Activated T-cell treated with anti-CD3 and anti-CD28 coated beads, Interleukin-2, amount 50 U/mL, for 48 hours (primary cell): Measurements from ENCODE around the gene EHBP1L1.

Experiments
- DNase-seq, 2 experiments: peaks; one replicate each; pipeline ENCODE4 v3.0.0-alpha.2; 2020

The EHBP1L1 gene

DNA sequence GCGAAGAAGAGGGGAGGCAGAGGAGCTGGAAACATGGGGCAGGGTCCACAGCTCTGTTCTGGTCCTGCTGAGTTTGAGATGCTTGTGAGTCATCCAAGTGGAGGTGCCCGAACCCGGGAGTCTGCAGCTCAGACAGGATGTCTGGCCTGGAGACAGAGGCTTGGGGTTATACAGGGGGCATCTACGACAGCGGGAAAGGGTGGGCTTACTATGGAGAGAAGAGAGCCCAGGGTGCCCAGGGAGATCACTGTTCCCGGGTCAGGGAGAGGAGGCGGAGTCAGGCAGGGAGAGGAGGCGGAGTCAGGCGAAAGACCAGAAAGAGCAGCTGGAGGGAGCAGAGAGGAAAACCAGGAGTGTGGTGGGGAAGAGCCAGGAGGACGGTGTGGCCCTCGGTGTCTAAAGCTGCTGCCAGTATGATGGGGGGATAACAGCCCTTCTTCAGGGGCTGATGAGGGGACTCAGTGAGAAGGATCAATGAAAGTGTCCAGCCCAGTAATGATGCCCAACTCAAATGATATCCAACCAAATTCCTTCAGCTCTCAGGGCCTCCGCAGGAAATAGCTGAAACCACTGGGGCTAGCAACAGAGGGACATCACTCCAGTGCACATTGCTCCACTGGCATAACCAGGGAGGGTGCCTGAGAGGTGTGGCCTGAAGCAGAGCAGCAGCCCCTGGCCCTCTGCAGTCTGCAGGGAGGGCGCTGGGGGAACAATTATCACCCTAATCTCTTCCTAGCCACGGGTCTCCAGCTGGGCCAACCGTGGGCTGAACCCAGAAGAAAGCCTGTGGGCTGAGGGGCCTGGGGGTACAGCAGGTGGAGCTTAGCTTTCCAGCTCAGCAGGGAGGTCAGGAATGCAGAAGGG lies 15.1 kb upstream of the EHBP1L1 start:
- DNase-seq: no peak

DNA sequence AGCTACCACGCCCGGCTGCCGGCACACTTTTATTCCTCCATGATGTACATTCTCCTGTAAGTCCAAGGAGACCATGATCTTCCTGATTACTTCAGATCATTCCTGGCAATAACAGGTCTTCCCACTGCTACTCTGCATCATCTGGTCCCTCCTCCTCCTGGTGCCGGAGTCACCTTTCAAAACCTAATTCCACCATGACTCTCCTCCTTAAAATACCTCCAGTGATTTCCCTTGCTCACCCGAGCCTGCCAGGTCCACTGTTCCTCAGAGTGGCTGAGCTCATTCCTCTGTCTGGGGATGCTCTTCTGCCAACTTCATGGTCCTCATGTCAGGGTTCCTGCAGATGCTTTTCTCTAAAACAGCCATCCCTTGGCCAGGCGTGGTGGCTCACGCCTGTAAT lies 13.8 kb upstream of the EHBP1L1 start:
- DNase-seq: no peak

DNA sequence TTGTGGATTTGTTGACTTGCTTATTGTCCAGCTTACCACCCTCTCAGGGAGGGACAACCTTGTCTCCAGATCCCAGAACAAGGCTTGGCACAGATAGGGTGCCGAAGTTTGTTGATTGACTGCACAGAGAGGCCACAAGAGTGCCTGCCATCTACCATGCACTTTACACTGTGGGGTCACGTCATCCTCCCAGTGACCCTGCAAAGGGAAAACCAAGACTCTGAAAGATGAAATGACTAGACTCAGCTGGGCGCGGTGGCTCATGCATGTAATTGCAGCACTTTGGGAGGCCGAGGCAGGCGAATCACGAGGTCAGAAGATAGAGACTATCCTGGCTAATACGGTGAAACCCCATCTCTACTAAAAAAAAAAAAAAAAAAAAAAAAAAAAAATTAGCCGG lies 13.1 kb upstream of the EHBP1L1 start:
- DNase-seq: no peak

DNA sequence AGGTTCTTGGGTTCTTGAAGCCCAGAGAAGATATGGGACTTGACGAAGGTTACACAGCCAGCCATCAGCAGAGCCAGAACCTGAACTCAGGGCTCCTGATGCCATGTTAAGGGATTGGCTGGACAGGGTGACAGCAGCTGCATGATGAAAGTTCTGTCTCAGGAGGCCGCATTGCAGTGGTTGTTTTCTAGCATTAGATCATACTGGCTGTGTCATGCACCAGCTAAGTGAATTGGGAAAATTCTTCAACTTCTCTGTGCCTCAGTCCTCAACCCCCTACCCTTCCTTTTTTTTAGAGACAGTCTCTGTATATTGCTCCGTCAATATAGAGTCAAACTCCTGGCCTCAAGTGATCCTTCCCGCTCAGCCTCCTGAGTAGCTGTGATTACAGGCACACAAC lies 12.3 kb upstream of the EHBP1L1 start:
- no peak for DNase-seq

GRCh38 chr11:65564879-65565559 lies 10.8 kb upstream of the EHBP1L1 start:
- peak in 1 of 2 experiments; percentile 36 for DNase-seq

DNA sequence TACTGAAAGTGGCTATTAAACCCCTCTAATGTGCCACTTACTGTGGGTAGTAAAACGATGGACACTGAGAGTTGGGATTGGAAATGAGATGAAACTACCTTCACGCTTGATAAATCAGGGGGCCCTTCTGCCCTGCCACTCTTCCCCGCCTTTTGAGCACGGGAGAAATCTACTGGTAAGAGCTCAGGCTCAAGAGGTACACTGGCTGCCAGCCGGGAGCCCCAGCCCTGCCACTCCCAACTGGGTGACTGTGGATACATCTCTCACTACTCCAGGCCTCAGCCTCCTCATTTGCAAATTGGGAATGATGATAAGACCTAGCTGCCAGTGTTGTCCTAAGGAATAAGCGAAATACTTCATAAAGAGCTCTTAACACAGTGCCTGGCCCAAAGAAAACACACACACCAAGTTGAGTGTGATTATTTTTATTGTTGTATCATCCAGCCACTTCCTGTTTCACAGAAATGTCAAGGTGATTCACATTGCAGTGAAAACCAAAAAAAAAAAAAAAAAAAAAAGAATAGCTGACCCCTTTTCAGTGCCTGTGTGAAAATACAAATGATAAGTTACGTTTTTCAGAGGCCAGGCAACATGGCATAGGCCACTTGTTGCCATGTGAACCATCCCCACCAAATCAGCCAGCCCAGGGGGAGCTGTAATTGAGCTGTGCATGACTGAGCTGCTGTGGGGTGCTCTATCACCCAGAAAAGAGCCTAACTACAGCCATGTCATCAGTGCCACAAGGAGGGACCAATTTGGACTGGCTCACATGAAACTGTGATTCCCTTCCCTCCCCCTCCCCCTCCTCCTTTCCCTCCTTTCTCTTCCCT lies 10.0 kb upstream of the EHBP1L1 start:
- DNase-seq: peak; percentile 52 to 53

DNA sequence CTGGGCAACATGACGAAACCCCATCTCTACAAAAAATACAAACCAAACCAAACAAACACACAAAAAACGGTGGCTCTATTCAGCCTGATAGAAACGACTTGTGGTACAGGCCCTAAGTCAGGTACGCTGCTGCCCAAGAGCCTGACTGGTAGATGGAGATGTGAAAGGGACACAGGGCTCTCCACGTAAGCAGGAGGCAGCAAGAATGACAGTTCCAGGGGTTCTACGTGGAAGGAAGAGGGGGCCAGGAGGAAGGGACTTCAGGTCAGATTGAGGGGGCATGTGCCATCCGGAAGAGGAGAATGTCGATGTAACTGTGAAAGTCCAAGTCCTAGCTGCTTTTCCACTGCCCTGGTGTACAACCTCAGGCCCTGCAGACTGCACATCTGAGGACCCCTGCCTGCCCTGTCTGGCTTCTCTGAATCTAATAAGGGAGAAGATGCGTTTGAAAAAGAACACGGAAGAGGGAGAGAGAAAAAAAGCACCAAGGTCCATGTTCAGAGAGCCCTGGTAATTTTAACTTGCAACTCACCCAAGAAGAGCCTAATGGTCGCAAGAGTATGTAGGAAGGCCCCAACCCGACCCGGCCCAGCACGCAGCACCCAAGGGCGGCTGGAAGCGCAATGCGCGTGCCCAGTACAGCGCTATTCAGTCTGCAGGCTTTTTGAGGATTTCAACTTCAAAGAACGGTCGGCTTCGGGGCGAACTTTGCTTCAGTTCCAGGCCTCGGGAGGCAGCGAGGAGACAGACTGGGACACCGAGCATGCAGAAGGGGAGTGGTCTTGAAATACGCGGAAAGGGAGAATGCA lies 6.5 kb upstream of the EHBP1L1 start:
- DNase-seq: no peak

GRCh38 chr11:65569973-65570918 lies 5.6 kb upstream of the EHBP1L1 start, which contains the start of gene ZNRD2:
Gene ZNRD2, plus strand, starts transcription at chr11:65570477. Its CDS starts 15 bp downstream, at chr11:65570492.
- peak; percentile 98 to 99 for DNase-seq

DNA sequence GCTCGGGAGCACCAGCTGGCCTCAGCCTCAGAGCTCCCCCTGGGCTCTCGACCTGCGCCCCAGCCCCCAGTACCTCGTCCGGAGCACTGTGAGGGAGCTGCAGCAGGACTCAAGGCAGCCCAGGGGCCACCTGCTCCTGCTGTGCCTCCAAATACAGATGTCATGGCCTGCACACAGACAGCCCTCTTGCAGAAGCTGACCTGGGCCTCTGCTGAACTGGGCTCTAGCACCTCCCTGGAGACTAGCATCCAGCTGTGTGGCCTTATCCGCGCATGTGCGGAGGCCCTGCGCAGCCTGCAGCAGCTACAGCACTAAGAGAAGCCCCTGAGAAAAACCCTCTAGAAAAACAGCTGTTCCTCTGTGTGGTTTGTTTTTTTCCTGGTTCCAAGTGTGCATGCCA lies 4.4 kb upstream of the EHBP1L1 start:
- DNase-seq: no peak

DNA sequence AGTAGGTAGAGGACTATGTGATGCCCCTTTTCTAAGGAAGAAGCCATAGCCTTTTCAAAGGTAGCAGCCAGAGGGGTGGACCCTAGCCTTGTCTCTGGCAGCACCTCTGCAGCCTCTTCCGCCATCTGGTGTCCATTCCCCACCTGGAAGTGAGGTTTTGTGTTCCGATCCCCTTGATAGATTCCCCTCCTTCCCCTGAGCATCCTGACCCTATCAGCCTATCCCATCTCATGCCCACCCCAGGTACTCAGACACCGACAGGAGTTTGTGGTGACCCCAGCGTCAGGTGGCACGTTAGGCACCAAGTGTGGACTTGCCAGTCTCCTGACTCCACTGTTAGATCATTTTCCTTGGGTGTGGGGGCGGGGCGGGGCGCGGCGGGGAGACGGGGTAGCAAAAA lies 3.9 kb upstream of the EHBP1L1 start:
- no peak for DNase-seq

DNA sequence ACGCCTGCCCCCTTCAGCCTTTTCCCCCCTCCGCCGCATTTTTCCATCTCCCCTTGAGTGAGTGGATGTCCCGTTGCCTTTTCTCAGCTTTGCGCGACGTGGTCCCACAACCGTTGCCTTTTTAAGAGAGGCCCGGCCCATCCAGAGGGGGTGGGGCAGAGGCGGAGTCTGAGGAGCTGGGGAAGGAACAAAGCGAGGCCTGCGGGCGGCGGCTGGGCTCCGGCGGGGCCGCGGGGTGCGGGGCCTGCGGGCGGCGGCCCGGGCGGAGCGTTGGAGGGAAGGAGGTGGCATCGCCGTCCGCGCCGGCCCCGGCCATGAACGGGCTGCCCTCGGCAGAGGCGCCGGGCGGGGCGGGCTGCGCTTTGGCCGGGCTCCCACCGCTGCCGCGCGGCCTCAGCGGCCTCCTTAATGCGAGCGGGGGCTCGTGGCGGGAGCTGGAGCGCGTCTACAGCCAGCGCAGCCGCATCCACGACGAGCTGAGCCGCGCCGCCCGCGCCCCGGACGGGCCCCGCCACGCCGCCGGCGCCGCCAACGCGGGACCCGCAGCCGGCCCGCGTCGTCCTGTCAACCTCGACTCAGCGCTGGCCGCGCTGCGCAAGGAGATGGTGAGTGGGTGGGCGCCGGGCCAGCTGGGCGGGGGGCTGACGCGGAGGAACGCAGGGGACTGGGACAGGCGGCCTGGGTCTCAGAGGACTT lies 3.3 kb upstream of the EHBP1L1 start, which contains the start of gene FAM89B:
Gene FAM89B, plus strand, starts transcription at position 183 of the 696 bp plus-strand sequence. Its CDS starts 132 bp downstream, at position 315.
- DNase-seq: peak; percentile 94 to 96

DNA sequence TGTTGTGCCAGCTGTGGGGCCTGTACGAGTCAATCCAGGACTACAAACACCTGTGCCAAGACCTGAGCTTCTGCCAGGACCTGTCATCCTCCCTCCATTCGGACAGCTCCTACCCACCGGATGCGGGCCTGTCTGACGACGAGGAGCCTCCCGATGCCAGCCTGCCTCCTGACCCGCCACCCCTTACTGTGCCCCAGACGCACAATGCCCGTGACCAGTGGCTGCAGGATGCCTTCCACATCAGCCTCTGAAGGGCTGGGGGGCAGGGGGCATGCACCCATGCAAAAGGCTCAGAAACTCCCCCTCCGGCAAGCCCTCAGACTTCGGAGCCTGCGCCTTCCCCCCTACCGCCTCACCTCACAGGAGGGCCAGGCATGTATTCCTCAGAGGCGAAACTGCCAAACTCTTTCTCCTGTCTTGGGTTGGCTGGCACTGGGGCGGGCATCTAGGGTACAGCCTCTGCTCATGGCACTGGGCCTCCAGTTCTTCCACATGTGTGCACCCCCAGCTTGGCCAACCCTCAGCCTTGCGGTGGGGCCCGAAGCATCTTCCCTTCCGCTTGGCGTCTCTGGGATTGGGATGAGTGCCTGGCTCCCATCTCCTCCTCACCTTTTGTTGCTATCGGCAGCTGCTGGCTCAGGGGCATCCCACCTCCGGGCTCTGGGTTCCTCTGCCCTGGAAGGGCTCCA lies 2.3 kb upstream of the EHBP1L1 start:
- DNase-seq: peak; percentile 52 to 58

DNA sequence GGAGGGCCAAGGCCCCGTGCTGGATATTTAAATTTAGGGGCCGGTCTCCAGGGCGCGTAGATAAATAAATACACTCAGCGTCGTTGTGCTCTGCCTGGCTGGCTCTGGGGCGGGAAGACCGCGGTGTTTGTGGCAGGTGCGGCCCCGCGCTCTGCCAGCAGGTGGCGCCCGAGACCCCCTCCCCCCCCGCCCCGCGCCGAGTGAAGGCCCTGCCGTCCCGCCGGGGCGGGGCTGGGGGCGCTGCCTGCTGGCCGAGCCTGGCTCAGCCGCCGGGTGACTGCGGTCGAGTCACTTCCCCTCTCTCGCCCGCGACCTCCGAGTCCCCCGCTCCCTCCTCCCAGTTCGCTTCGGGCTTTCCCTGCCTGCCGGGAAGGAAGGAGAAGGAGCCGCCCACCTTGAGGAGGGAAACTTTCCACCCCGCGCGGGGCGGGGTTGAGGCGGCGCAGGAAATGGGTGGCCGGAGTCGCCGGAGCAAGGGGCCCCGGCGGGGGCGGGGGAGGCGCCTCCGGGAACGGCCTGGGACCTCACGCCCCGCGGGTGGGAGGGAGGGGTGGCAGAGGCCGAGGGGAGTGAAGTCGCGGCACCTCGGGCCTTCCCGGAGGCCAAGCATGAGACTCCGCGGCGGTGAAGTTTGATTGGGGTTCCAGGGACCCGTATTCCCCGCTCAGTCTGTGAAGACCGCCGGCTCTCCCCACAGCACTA lies 1.6 kb upstream of the EHBP1L1 start:
- peak; percentile 94 to 95 for DNase-seq

GRCh38 chr11:65574811-65575567 lies 864 bp upstream of the EHBP1L1 start:
- DNase-seq: peak in 1 of 2 experiments; percentile 67

GRCh38 chr11:65576232-65576866 lies 496 bp downstream of the EHBP1L1 start:
- DNase-seq: peak in 1 of 2 experiments; percentile 30

- DNase-seq: peak; percentile 61 to 70
Observed at GRCh38 chr11:65576867-65577755, 1.3 kb downstream of the EHBP1L1 start.

DNA sequence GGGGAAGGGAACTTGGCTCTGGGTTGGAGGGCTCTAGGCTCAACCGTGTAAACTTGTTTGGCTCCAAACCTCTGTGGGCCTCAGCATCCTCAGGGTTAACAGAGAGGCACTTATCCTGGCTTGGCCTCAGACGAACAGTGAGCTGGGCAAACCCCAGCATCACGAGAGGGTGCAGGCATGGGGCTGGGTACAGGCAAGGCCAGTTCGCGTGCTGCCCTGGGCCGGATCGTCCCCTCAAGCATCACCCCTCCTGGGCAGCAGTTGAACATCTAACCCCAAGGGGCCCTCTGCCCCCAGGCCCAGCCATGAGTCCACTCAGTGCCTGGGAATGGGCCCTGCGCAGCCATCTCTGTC lies 1.9 kb downstream of the EHBP1L1 start:
- no peak for DNase-seq
